ENCODE data around the gene TSPAN18.

Gene TSPAN18

DNA sequence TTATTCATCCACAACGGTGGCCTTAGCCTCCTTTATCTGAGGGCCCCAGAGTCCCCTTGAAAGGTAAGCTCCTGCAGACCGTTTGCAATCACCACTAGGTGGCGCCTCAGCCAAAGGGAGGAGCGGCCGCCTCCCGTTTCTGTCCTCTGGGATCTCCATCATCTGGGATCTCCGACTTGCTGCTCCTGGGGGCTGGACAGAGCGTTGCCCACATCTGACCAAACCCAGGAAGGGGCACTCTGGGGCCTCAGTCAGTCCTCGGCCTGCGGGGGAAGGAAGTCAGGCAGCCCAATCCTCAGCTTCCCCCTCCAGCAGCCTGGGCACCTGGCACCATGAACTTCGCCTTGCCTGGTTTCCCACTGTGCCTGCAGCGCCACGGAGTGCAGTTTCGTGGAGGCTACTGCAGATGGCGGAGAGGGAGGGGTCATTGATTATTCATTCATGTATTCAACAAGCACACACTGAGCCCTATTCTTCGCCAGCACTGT is 200.5 kb downstream of the TSPAN18 start:
- H3K36me3 ChIP-seq (ENCODE audit: control insufficient read depth, low read length) = no peaks in the 10 kb centered on the region
- peaks cover 2% of the 10 kb centered on the region; the same call in 1 of the 2 replicates for H4K20me1 ChIP-seq (ENCODE audit: control insufficient read depth, insufficient read depth, low read depth, low read length)
- 0 out of 2 replicates have a peak, but pooled peaks cover 7% of the 10 kb centered on the region for H3K27me3 ChIP-seq (ENCODE audit: control insufficient read depth, low read length)
- TF ChIP-seq, protein P1, sequence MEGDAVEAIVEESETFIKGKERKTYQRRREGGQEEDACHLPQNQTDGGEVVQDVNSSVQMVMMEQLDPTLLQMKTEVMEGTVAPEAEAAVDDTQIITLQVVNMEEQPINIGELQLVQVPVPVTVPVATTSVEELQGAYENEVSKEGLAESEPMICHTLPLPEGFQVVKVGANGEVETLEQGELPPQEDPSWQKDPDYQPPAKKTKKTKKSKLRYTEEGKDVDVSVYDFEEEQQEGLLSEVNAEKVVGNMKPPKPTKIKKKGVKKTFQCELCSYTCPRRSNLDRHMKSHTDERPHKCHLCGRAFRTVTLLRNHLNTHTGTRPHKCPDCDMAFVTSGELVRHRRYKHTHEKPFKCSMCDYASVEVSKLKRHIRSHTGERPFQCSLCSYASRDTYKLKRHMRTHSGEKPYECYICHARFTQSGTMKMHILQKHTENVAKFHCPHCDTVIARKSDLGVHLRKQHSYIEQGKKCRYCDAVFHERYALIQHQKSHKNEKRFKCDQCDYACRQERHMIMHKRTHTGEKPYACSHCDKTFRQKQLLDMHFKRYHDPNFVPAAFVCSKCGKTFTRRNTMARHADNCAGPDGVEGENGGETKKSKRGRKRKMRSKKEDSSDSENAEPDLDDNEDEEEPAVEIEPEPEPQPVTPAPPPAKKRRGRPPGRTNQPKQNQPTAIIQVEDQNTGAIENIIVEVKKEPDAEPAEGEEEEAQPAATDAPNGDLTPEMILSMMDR (IDR thresholded peaks at IDR 0.05; ENCODE audit: low read depth, low read length, poor library complexity, severe bottlenecking) = peak; percentile 88
- no peak for TF ChIP-seq EZH2phosphoT487 (IDR thresholded peaks at IDR 0.05; ENCODE audit: borderline replicate concordance, low read length)
- no peak overlapping the region for H3K27ac ChIP-seq (ENCODE audit: low read depth, low read length)
- no peak overlapping the region for H3K4me3 ChIP-seq (ENCODE audit: low read length)
- no peaks in the 10 kb centered on the region for H3K9me2 ChIP-seq (replicated peaks; ENCODE audit: control insufficient read depth, low read length)
- no peak overlapping the region for H3K4me2 ChIP-seq (ENCODE audit: low read length)
- no peaks in the 10 kb centered on the region for H3K79me2 ChIP-seq (ENCODE audit: control insufficient read depth, low read length)
- no peaks in the 10 kb centered on the region for H3K9me3 ChIP-seq (ENCODE audit: control insufficient read depth, insufficient read depth, low read length)
- H3F3A ChIP-seq (ENCODE audit: control insufficient read depth, insufficient read depth) = no peaks in the 10 kb centered on the region
- H3K4me1 ChIP-seq (ENCODE audit: control insufficient read depth, low read length) = no peaks in the 10 kb centered on the region

DNA sequence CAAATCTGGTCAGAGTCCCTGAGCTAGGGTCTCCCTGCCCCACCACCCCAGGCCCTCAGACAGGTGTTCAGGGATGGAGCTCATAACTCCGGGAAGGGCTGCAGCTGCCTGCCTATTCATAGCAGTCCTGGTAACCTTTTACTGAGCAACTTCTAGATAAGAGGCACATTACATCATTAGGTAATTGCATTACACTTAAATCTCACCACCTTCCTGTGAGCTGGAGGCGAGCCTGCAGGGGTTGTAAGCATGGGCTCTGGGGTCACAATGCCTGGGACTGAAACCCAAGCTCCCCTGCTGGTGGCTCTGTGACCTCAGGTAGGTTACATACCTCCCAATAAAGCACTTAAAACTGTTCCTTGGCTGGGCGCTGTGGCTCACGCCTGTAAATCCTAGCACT is 201.4 kb downstream of the TSPAN18 start:
- Histone ChIP-seq H3K4me1 (ENCODE audit: control insufficient read depth, low read length) (no peaks in the 10 kb centered on the region), H3K9me2 (replicated peaks; ENCODE audit: control insufficient read depth, low read length) (no peaks in the 10 kb centered on the region), H3K79me2 (ENCODE audit: control insufficient read depth, low read length) (no peaks in the 10 kb centered on the region), H3K9me3 (ENCODE audit: control insufficient read depth, insufficient read depth, low read length) (no peaks in the 10 kb centered on the region), H3F3A (ENCODE audit: control insufficient read depth, insufficient read depth) (no peaks in the 10 kb centered on the region), H4K20me1 (ENCODE audit: control insufficient read depth, insufficient read depth, low read depth, low read length) (peaks cover 2% of the 10 kb centered on the region; the same call in 1 of the 2 replicates), H3K4me2 (ENCODE audit: low read length) (no peak overlapping the region), H3K36me3 (ENCODE audit: control insufficient read depth, low read length) (no peaks in the 10 kb centered on the region), H3K27me3 (ENCODE audit: control insufficient read depth, low read length) (0 out of 2 replicates have a peak, but pooled peaks cover 7% of the 10 kb centered on the region), H3K27ac (ENCODE audit: low read depth, low read length) (no peak overlapping the region), H3K4me3 (ENCODE audit: low read length) (no peak overlapping the region)
- TF ChIP-seq EZH2phosphoT487 (IDR thresholded peaks at IDR 0.05; ENCODE audit: borderline replicate concordance, low read length) = no peak
- TF ChIP-seq, protein P1 (IDR thresholded peaks at IDR 0.05; ENCODE audit: low read depth, low read length, poor library complexity, severe bottlenecking) = no peak

DNA sequence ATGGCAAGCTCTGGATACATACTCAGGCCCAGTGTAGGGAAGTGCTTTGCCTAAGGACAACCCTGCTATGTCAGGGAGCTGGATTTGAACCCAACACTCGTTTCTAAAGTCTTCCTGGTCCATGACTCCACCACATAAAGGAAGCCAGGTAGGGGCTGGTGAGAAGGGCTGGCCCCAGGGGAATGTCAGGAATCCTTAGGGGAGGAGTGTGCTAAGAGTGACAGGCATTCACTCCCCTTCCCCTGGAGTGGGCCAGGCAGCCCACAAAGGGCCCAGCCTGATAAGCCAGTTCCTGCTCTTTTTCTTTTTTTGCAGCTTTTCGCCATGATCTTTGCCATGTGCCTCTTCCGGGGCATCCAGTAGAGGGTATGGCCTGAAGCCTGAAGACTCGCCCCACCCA is 202.1 kb downstream of the TSPAN18 start:
- Histone ChIP-seq H3K27ac (ENCODE audit: low read depth, low read length) (no peak overlapping the region), H3K4me3 (ENCODE audit: low read length) (no peak overlapping the region), H3K9me3 (ENCODE audit: control insufficient read depth, insufficient read depth, low read length) (no peaks in the 10 kb centered on the region), H3K79me2 (ENCODE audit: control insufficient read depth, low read length) (no peaks in the 10 kb centered on the region), H3K4me1 (ENCODE audit: control insufficient read depth, low read length) (no peaks in the 10 kb centered on the region), H3F3A (ENCODE audit: control insufficient read depth, insufficient read depth) (no peaks in the 10 kb centered on the region), H3K4me2 (ENCODE audit: low read length) (no peak overlapping the region), H3K27me3 (ENCODE audit: control insufficient read depth, low read length) (0 out of 2 replicates have a peak, but pooled peaks cover 7% of the 10 kb centered on the region), H3K9me2 (replicated peaks; ENCODE audit: control insufficient read depth, low read length) (no peaks in the 10 kb centered on the region), H4K20me1 (ENCODE audit: control insufficient read depth, insufficient read depth, low read depth, low read length) (peaks cover 2% of the 10 kb centered on the region; the same call in 1 of the 2 replicates), H3K36me3 (ENCODE audit: control insufficient read depth, low read length) (no peaks in the 10 kb centered on the region)
- TF ChIP-seq EZH2phosphoT487 (IDR thresholded peaks at IDR 0.05; ENCODE audit: borderline replicate concordance, low read length) = no peak
- TF ChIP-seq, protein P1 (IDR thresholded peaks at IDR 0.05; ENCODE audit: low read depth, low read length, poor library complexity, severe bottlenecking) = no peak

All from DOHH2 (cell line).